NCI-H2107 treated with DMSO at 0.1 percent for 48 hours (cell line): ENCODE measurements around the gene PRSS57.

Experiments
- DNase-seq: peaks from one replicate; lab custom pipeline; 2025; ENCODE audit not compliant: unreplicated experiment; lab: John Stamatoyannopoulos, UW

Gene PRSS57

GRCh38 chr19:652467-653389 is 42.5 kb downstream of the PRSS57 start:
- no peak for DNase-seq

GRCh38 chr19:651991-652390 is 43.3 kb downstream of the PRSS57 start:
- DNase-seq = no peak

GRCh38 chr19:651114-651818 is 44.0 kb downstream of the PRSS57 start:
- no peak for DNase-seq

GRCh38 chr19:650121-650520 is 45.1 kb downstream of the PRSS57 start:
- DNase-seq = no peak

- no peak for DNase-seq
These were observed 46.1 kb downstream of the PRSS57 start for GRCh38 chr19:648904-649801.

- DNase-seq = no peak
These were observed 46.9 kb downstream of the PRSS57 start for GRCh38 chr19:648305-648704.

GRCh38 chr19:647566-648284 is 47.5 kb downstream of the PRSS57 start:
- DNase-seq = no peak

- no peak for DNase-seq
These were observed 48.3 kb downstream of the PRSS57 start for GRCh38 chr19:646779-647565.

GRCh38 chr19:645912-646778 is 49.1 kb downstream of the PRSS57 start:
- no peak for DNase-seq

GRCh38 chr19:644789-645188 is 50.5 kb downstream of the PRSS57 start:
- no peak for DNase-seq

- no peak for DNase-seq
These were observed 50.9 kb downstream of the PRSS57 start for GRCh38 chr19:644363-644762.

GRCh38 chr19:643736-644135 is 51.5 kb downstream of the PRSS57 start:
- DNase-seq = no peak

- DNase-seq = no peak
These were observed 52.2 kb downstream of the PRSS57 start for GRCh38 chr19:642767-643727.

GRCh38 chr19:641702-642101 is 53.5 kb downstream of the PRSS57 start:
- no peak for DNase-seq

- no peak for DNase-seq
These were observed 54.6 kb downstream of the PRSS57 start for GRCh38 chr19:640606-641189.

GRCh38 chr19:640161-640558 is 55.1 kb downstream of the PRSS57 start:
- DNase-seq = no peak
